Testis (tissue), 2 donors: ENCODE data around the gene AP5B1.

Experiments
- CTCF ChIP-seq, 3 experiments: fragments of 450-650 bp in 2 of 3; fragments of 200-600 bp in 1 of 3; sonication (generic) in 1 of 3; IDR thresholded peaks; one replicate each; pipeline ENCODE4 v1.5.1; 2016 to 2019; ENCODE audit warnings: antibody characterized with exemption in 3 of 3, mild to moderate bottlenecking in 2 of 3, moderate library complexity in 1 of 3
- POLR2A ChIP-seq: fragments of 450-650 bp; IDR thresholded peaks from one replicate; pipeline ENCODE4 v1.6.1; 2017; ENCODE audit warnings: antibody characterized with exemption, mild to moderate bottlenecking, moderate library complexity

- no peak for TF ChIP-seq POLR2A
- TF ChIP-seq CTCF (IDR thresholded peaks at IDR 0.05), result no peak
Observed at GRCh38 chr11:65809496-65809895, 28.7 kb upstream of the AP5B1 start.
